ENCODE results near the gene ALDH2. TPM values are rescaled to one million over a fixed set of nuclear protein-coding genes. Genes with fewer than 3 reads are reported as not detected.
"Not testable (repeated sequence)": the region's sequence is repeated elsewhere in the genome, so short reads cannot be mapped to it uniquely, and the experiment has no call there.

The ALDH2 gene
- polyA plus RNA-seq, 1 experiment = 48.8 TPM

DNA sequence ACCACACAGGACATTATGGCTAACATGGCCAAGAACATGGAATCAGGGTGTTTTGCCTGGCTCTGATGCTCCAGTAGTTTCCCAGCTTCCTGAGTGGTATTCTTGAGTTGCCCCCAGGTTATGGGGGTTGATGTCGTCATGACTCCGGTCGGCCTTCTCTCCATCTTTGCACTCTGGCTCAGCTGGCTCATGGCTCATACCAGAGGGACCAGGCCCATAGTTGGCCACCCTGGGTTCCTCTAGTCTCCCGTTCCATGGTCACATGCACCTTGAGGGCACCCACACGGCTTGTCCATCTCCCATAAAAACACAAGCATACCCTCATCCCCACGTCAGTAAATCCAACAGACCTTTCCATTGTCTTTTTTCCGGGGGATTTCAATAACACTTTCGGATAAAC lies 51.6 kb downstream of the ALDH2 start:
- Histone ChIP-seq H3K4me3 (ENCODE audit: low read depth, low read length) (no peak overlapping the region), H3K36me3 (ENCODE audit: control insufficient read depth, insufficient read depth, low read length) (no peaks in the 10 kb centered on the region), H3K27me3 (ENCODE audit: control insufficient read depth, insufficient read depth, low read length) (peaks cover 5% of the 10 kb centered on the region)
- ChIA-PET CTCF (interaction anchor here (1.4 kb wide), 1 partner anchor 13 kb away, joined by 3 read pairs; no protein-coding TSS in a partner anchor), POLR2A (no interaction called here)
- DNase-seq (ENCODE audit: low read depth) = no peak
- TF ChIP-seq, protein P1, sequence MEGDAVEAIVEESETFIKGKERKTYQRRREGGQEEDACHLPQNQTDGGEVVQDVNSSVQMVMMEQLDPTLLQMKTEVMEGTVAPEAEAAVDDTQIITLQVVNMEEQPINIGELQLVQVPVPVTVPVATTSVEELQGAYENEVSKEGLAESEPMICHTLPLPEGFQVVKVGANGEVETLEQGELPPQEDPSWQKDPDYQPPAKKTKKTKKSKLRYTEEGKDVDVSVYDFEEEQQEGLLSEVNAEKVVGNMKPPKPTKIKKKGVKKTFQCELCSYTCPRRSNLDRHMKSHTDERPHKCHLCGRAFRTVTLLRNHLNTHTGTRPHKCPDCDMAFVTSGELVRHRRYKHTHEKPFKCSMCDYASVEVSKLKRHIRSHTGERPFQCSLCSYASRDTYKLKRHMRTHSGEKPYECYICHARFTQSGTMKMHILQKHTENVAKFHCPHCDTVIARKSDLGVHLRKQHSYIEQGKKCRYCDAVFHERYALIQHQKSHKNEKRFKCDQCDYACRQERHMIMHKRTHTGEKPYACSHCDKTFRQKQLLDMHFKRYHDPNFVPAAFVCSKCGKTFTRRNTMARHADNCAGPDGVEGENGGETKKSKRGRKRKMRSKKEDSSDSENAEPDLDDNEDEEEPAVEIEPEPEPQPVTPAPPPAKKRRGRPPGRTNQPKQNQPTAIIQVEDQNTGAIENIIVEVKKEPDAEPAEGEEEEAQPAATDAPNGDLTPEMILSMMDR (IDR thresholded peaks at IDR 0.05; ENCODE audit: insufficient read depth, low read depth, low read length) = no peak

DNA sequence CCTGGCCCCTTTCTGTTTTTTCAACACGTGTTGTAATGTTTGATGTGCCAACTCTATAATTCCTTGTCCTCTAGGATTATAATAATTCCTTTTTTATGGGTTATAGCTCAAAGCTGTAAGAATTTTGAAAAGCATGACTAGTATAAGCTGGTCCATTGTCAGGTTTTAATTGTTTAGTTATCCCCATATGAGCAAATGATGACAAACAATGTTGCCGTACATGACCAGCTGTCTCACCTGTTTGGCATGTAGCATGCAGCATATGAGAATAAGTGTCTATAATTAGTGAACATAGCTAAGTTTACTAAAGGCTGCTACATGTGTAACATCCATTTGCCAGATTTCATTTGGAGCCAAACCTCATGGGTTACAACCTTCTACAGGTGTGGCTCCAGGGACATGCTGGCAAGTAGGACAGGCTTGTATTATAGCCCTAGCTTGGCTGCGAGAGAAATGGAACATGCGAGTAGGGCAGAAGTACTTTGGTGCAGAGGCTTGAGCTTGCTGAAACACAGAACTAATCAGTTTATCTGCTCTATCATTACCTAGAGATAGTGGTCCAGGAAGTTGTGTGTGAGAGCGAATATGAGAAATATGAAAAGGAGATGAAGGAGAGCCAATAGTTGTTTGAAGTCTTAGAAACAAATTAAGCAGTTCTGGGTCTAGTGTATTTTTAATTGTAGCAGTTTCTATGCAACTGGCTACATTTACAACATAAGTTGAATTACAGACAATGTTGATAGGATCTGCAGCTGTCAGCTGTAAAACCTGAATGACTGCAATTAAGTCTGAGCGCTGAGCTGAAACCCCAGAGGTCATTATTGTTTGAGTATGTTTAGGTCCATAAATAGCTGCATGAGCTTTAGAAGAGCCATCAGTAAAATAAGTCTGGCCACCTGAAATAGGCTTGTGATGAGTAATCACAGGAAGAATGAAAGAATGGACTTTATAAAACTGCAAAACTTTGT lies 52.7 kb downstream of the ALDH2 start:
- H3K4me3 ChIP-seq (ENCODE audit: low read depth, low read length) = no peak overlapping the region
- CTCF ChIA-PET = interaction anchor here (1.0 to 1.6 kb wide), 4 partner anchors 15 to 72 kb away, joined by 3 to 6 read pairs (median 4); no protein-coding TSS in a partner anchor
- no peak for DNase-seq (ENCODE audit: low read depth)
- TF ChIP-seq, protein P1 (IDR thresholded peaks at IDR 0.05; ENCODE audit: insufficient read depth, low read depth, low read length) = no peak
- H3K27me3 ChIP-seq (ENCODE audit: control insufficient read depth, insufficient read depth, low read length) = peaks cover 9% of the 10 kb centered on the region
- H3K36me3 ChIP-seq (ENCODE audit: control insufficient read depth, insufficient read depth, low read length) = no peaks in the 10 kb centered on the region
- POLR2A ChIA-PET = no interaction called here

DNA sequence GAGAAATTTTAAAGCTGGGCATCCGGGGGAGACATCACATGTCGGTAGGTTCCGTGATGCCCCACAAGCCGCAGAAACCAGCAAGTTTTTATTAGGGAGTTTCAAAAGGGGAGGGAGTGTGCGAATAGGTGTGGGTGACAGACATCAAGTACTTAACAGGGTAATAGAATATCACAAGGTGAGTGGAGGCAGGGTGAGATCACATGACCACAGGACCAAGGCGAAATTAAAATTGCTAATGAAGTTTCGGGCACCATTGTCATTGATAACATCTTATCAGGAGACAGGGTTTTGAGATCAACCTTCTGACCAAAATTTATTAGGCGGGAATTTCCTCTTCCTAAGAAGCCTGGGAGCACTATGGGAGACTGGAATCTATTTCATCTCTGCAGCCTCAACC lies 54.1 kb downstream of the ALDH2 start:
- H3K4me3 ChIP-seq (ENCODE audit: low read depth, low read length); H3K36me3 ChIP-seq (ENCODE audit: control insufficient read depth, insufficient read depth, low read length); H3K27me3 ChIP-seq (ENCODE audit: control insufficient read depth, insufficient read depth, low read length); DNase-seq (ENCODE audit: low read depth); CTCF ChIA-PET; POLR2A ChIA-PET: not testable (repeated sequence)

DNA sequence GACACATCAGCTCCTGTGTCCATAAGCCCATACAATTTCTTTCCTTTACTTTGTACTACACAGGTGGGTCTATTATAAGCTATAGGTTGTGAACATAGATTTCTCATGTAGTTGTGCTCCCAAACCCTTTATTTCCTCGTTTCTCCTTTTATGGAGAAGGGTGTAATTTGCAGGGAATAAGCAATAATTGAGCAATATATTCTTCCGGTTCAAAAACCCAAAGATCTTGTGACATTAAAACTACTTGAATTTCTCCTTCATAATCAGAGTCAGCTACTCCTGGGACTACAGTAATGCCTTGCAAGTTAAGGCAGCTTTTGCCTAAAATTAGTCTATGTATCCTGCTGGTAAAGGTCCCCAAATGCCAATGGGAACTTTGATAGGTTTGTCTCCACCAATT lies 56.2 kb downstream of the ALDH2 start:
- no peak for DNase-seq (ENCODE audit: low read depth)
- ChIA-PET POLR2A (no interaction called here), CTCF (interaction anchor here (0.8 kb wide), 1 partner anchor 19 kb away, joined by 5 read pairs; the partner anchor contains the start of gene MAPKAPK5)
- Histone ChIP-seq H3K36me3 (ENCODE audit: control insufficient read depth, insufficient read depth, low read length) (no peaks in the 10 kb centered on the region), H3K27me3 (ENCODE audit: control insufficient read depth, insufficient read depth, low read length) (peaks cover 9% of the 10 kb centered on the region), H3K4me3 (ENCODE audit: low read depth, low read length) (no peak overlapping the region)
- TF ChIP-seq, protein P1 (IDR thresholded peaks at IDR 0.05; ENCODE audit: insufficient read depth, low read depth, low read length) = no peak

DNA sequence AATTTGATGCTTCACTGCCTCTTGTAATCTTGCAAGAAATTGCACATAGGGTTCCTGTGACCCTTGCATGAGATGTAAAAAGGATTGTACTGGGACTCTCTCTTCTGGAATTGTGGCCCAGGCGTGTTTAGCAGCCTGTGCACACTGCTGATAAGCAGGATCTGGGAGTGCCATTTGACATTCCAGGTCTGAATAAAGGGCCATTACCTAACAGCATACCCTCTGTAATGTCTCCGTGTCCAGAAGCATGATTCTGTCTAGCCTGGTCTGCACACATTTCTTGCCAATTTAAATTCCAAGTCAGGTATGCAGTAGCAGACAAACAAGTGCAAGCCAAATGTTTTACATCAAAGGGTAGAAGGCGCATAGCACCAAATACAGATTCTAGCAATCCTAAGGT lies 57.2 kb downstream of the ALDH2 start:
- TF ChIP-seq, protein P1 (IDR thresholded peaks at IDR 0.05; ENCODE audit: insufficient read depth, low read depth, low read length) = no peak
- no peak for DNase-seq (ENCODE audit: low read depth)
- POLR2A ChIA-PET = no interaction called here
- H3K4me3 ChIP-seq (ENCODE audit: low read depth, low read length) = no peak overlapping the region
- CTCF ChIA-PET = interaction anchor here (0.8 kb wide), 1 partner anchor 18 kb away, joined by 5 read pairs; the partner anchor contains the start of gene MAPKAPK5
- H3K27me3 ChIP-seq (ENCODE audit: control insufficient read depth, insufficient read depth, low read length) = peaks cover 9% of the 10 kb centered on the region
- H3K36me3 ChIP-seq (ENCODE audit: control insufficient read depth, insufficient read depth, low read length) = no peaks in the 10 kb centered on the region
